HepG2 (cell line): ENCODE results near the gene VEZF1. TPM values are rescaled to one million over a fixed set of nuclear protein-coding genes. Genes with fewer than 3 reads are reported as not detected.

Source experiments
- ATAD3A ChIP-seq: sonication (generic); formaldehyde crosslinking; IDR thresholded peaks from 2 replicates; pipeline ENCODE4 v1.4.0; 2020; ENCODE audit warnings: missing genetic modification reagents
- ATF4 ChIP-seq, 2 experiments: fragments of 450-650 bp in 1 of 2; sonication (generic) in 1 of 2; formaldehyde crosslinking; IDR thresholded peaks; 2 replicates each; pipeline versions ENCODE4 v1.5.0 to v1.8.0; 2020 to 2022; ENCODE audit warnings: mild to moderate bottlenecking in 1 of 2, missing genetic modification reagents in 1 of 2
- ATF6 ChIP-seq: sonication (generic); formaldehyde crosslinking; conservative IDR thresholded peaks from 2 replicates; pipeline ENCODE4 v1.4.0; 2020; ENCODE audit warnings: missing genetic modification reagents
- CHD2 ChIP-seq: IDR thresholded peaks from 2 replicates; pipeline ENCODE4 v1.6.1; 2011; ENCODE audit warnings: low read depth, low read length, improper control_type of control experiment
- ELF3 ChIP-seq: IDR thresholded peaks from 2 replicates; pipeline ENCODE4 v1.6.1; 2016; ENCODE audit warnings: missing genetic modification reagents, missing compliant biosample characterization
- FOSL2 ChIP-seq: sonication (generic); formaldehyde crosslinking; IDR thresholded peaks from 2 replicates; pipeline ENCODE4 v1.4.0; 2020; ENCODE audit warnings: missing genetic modification reagents
- GATA4 ChIP-seq: sonication (generic); IDR thresholded peaks from 2 replicates; pipeline ENCODE4 v1.6.1; 2016; ENCODE audit warnings: antibody characterized with exemption, low read depth, borderline replicate concordance
- GFI1 ChIP-seq: sonication (generic); formaldehyde crosslinking; IDR thresholded peaks from 2 replicates; pipeline ENCODE4 v1.5.0; 2020; ENCODE audit warnings: missing genetic modification reagents, mild to moderate bottlenecking, borderline replicate concordance
- GPN1 ChIP-seq: sonication (generic); formaldehyde crosslinking; IDR thresholded peaks from 2 replicates; pipeline ENCODE4 v1.5.1; 2020; ENCODE audit warnings: missing genetic modification reagents, borderline replicate concordance
- GRHL1 ChIP-seq: sonication (generic); formaldehyde crosslinking; conservative IDR thresholded peaks from 2 replicates; pipeline ENCODE4 v1.8.0; 2022; ENCODE audit warnings: missing genetic modification reagents
- HINFP ChIP-seq: sonication (generic); formaldehyde crosslinking; IDR thresholded peaks from 2 replicates; pipeline ENCODE4 v1.4.0; 2020; ENCODE audit warnings: low read depth, mild to moderate bottlenecking, missing genetic modification reagents
- NBN ChIP-seq: fragments of 450-650 bp; conservative IDR thresholded peaks from 2 replicates; pipeline ENCODE4 v1.6.1; 2017
- NFYB ChIP-seq: sonication (generic); formaldehyde crosslinking; IDR thresholded peaks from 2 replicates; pipeline ENCODE4 v1.4.0; 2020; ENCODE audit warnings: missing genetic modification reagents
- RBM39 ChIP-seq: fragments of 200-400 bp; formaldehyde crosslinking; IDR thresholded peaks from one replicate; pipeline ENCODE4 v1.6.1; 2018; ENCODE audit warnings: antibody characterized with exemption, mild to moderate bottlenecking, low read depth, low read length; ENCODE audit not compliant: poor library complexity, severe bottlenecking
- SMAD1 ChIP-seq: sonication (generic); formaldehyde crosslinking; IDR thresholded peaks from 2 replicates; pipeline ENCODE4 v1.4.0; 2020; ENCODE audit warnings: missing genetic modification reagents, low read depth, mild to moderate bottlenecking, borderline replicate concordance
- SNAPC2 ChIP-seq: sonication (generic); formaldehyde crosslinking; IDR thresholded peaks from 2 replicates; pipeline ENCODE4 v1.8.1; 2022; ENCODE audit warnings: mild to moderate bottlenecking, missing genetic modification reagents
- TSC22D2 ChIP-seq: sonication (generic); formaldehyde crosslinking; IDR thresholded peaks from 2 replicates; pipeline ENCODE4 v1.5.1; 2020; ENCODE audit warnings: missing genetic modification reagents, mild to moderate bottlenecking, borderline replicate concordance
- ZBTB44 ChIP-seq: sonication (generic); formaldehyde crosslinking; IDR thresholded peaks from 2 replicates; pipeline ENCODE4 v1.4.0; 2020; ENCODE audit warnings: missing genetic modification reagents
- ZNF431 ChIP-seq: sonication (generic); formaldehyde crosslinking; IDR thresholded peaks from 2 replicates; pipeline ENCODE4 v1.9.0; 2022; ENCODE audit warnings: missing genetic modification reagents, low read depth, mild to moderate bottlenecking, borderline replicate concordance
- ZNF644 ChIP-seq: IDR thresholded peaks from 2 replicates; pipeline ENCODE4 v1.6.1; 2016; ENCODE audit warnings: low read depth
- ZNF691 ChIP-seq: sonication (generic); formaldehyde crosslinking; IDR thresholded peaks from 2 replicates; pipeline ENCODE4 v1.4.0; 2020; ENCODE audit warnings: missing genetic modification reagents, low read depth, mild to moderate bottlenecking, borderline replicate concordance
- ZNF749 ChIP-seq: sonication (generic); formaldehyde crosslinking; IDR thresholded peaks from 2 replicates; pipeline ENCODE4 v1.8.0; 2022; ENCODE audit warnings: mild to moderate bottlenecking, missing genetic modification reagents, moderate library complexity, borderline replicate concordance
- polyA plus RNA-seq, 8 experiments: library from polyadenylated mRNA; depleted of rRNA in 3 of 8; stranded (reverse) in 7 of 8; unstranded in 1 of 8; fragments of >200 nt; fragmentation: Illumina TruSeq in 4 of 8; extraction: Trizol in 4 of 8; gene quantifications; 2 replicates each; pipeline versions ENCODE4 v1.2.1 to v1.2.3, GENCODE V29; 2011 to 2016; ENCODE audit warnings: low read depth in 4 of 8, missing spikeins in 1 of 8, mixed read lengths in 1 of 8; ENCODE audit not compliant: insufficient read depth in 1 of 8
- total RNA-seq, 5 experiments: library from RNA; depleted of rRNA; stranded (reverse); fragments of >200 nt; fragmentation: Illumina TruSeq; extraction: Trizol; gene quantifications; 2 replicates each; pipeline ENCODE4 v1.2.3, GENCODE V29; 2016; ENCODE audit warnings: low read depth in 1 of 5

The VEZF1 gene
- total and polyA plus RNA-seq, 2 of the 13 experiments (the other 11 are each of a cell fraction or from before 2014, with no cell fraction given) = 45.9 to 49.7 TPM

GRCh38 chr17:58006560-58006923, 18.5 kb upstream of the VEZF1 start (continued):
- TF ChIP-seq ATF4 (CRISPR knock-in tag; IDR thresholded peaks at IDR 0.05) (no peak), ZNF691 (CRISPR knock-in tag) (no peak; the same call in 1 of the 2 replicates), SMAD1 (CRISPR knock-in tag) (no peak), ZBTB44 (CRISPR knock-in tag) (no peak), CHD2 (no peak), TSC22D2 (CRISPR knock-in tag) (no peak), ATAD3A (no peak; the same call in 1 of the 2 replicates), ZNF431 (CRISPR knock-in tag) (0 out of 2 replicates have a peak, but pooled peaks have one; percentile 36), ZNF644 (CRISPR knock-in tag) (no peak), NFYB (CRISPR knock-in tag) (no peak), HINFP (CRISPR knock-in tag) (no peak), GPN1 (CRISPR knock-in tag) (no peak), ATF6 (CRISPR knock-in tag) (no peak), GATA4 (no peak), GRHL1 (CRISPR knock-in tag) (no peak), FOSL2 (CRISPR knock-in tag) (no peak), GFI1 (CRISPR knock-in tag) (no peak), ZNF749 (CRISPR knock-in tag) (no peak), SNAPC2 (CRISPR knock-in tag) (no peak; the same call in none of the 2 replicates), NBN (no peak), ELF3 (no peak), RBM39 (peak; percentile 91)
